HG02763 (cell line): ENCODE results near the gene DROSHA.
"Not testable (repeated sequence)": the region's sequence is repeated elsewhere in the genome, so short reads cannot be mapped to it uniquely, and the experiment has no call there.

Experiments
- ATAC-seq: cut with Tn5 transposase; IDR thresholded peaks from one replicate; pipeline ENCODE4 v1.9.1; 2021; ENCODE audit warnings: mild to moderate bottlenecking, moderate library complexity; ENCODE audit not compliant: unreplicated experiment

The DROSHA gene

GRCh38 chr5:31421806-31422586 is 109.9 kb downstream of the DROSHA start:
- ATAC-seq = no peak

DNA sequence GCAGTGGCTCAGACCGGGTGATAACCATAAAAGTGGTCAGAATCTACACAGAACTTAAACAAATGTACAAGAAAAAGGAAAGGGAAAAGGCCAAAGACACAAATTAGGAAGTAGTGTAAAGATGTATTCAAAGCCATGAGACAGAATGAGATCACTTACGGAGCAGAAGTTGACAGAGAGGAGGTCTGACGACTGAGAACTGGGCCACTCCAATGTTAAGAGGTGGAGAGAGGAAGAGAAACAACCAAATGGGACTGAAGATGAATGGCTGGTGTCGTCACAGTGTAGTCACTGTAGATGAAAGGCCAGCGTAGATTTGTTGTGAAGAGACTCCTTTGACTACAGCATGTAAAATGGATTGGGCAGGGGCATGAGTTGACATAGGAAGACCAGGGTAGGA is 114.4 kb downstream of the DROSHA start:
- ATAC-seq = no peak

GRCh38 chr5:31416547-31416946 is 115.3 kb downstream of the DROSHA start:
- ATAC-seq = no peak

DNA sequence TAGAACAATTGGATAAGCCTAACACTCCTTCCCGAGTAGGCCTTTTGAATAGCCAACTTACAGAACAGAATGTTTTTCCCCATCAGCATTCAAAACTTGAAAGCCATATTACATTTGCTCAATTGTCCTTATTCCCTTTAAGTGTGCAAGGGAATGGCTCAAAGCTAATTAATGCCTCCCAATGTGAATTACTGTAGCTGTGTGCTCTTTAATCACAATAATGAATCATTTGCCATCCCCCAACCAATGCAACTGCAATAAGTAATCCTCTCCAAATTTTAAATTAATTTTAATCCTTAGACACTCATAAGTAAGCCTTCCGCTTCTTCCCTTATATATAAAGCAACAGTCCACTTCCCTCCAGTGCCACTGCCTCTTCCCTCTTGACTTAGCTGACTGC is 115.9 kb downstream of the DROSHA start:
- ATAC-seq = no peak

DNA sequence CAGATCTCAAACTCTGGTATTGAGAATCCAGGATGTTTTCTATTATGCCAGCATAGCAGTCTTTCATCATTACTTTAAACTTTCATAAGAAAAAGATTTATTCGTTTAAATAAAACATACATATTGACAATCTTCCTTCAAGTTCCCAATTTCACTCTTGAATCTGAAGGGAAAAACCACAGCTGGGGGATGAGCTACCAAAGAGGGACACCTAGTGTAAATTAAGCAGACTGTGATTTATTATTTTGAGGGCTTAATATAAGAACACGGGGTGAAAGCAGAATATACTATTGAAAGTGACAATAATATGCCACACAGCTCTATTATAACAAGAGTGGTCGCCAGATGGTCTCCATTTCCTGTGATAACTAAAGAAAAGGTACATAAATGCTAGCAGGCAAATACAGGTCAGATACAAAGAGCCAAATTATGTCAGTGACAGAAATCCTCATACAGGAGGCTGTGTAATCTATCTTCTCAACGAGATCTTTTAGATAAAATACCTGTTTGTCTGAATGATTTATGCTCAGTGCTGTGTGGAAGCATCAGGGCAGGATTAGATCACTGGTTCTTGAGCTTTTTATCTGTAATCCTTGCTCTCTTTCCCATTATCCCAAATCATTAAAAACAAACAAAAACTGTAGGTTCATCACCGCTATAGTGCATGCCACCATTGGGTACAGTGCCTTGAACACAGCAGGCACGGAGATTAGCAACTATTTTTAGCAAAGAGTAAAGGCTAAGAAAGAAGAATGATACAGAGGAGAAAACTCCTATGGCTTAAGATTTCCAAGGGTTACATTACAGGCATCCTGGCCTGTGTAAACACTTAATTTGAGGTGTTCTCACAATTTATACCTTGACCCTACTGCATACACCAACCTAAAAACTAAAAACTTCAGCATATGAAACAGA is 116.6 kb downstream of the DROSHA start:
- no peak for ATAC-seq

GRCh38 chr5:31413030-31413812 is 118.7 kb downstream of the DROSHA start:
- ATAC-seq = no peak

GRCh38 chr5:31412324-31412723 is 119.6 kb downstream of the DROSHA start:
- ATAC-seq = no peak

DNA sequence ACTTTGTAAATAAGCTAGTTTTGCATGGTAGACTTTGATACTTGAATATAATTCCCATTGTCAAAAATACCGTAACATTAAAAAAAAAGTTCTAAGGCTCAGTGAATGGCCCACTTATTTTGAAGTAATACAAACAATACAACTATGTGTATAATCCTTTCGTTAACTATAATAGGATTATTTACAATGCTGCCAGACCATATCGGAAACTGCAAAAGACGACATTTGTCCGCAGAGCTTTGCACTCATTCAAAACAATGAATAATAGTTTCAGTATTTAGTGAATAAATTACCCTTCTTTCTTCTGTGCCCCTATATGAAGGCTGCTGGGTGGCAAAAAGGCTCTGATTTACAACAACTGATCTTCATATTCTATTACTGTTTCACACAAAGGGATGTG is 121.8 kb downstream of the DROSHA start:
- ATAC-seq = no peak

DNA sequence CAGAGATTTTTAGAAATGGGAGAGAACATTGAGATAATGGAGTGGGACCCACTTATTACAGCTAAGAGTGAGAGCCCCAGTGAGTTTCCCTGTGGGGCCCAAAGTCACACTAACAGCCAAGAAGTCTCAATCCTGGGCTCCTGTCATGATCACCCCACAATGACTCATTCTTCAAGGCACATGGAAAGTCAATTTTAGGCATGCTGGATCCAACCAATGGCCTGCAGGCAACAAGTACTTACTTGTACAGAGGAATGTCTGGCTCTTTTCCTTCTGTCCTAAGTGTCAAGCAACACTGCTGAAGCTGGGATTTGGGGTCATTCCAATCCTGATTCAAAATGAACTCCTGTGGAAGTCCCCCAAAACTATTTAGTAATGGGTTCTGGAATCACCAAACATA is 123.1 kb downstream of the DROSHA start:
- ATAC-seq = no peak

DNA sequence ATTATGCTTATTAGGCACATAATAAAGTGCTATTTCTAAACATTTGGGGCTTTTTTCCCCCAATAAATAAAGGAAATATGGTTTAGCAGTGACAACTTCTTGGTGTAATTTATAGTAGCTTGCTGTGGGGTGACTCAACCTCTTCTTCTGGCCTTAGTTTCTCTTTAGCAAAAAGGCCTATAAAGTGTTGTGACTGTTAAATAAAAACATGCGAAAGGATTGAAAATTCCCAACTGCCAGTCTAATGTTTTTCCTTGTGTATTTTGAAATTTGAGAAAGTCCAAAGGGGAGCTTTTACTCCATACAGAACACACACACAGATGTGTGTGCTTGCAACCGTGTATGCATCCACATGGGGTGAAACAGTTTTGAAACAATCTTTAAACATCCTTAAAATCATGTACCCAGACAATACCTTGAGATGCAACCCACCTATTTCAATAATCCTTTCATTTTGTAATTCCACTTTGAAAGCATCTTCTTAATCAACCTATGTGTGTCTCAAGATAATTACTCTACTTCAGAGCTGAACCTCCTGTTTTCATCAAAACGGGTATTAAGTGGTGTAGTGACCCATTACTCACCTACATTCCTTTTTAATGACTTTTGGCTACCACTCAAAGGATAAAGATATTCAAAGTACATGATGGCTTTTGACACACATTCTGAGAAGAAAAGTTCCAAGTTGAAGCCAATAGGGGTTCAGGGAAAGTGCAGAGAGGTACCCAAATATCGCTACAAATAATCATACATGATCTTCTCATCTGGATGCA is 123.8 kb downstream of the DROSHA start:
- no peak for ATAC-seq

- ATAC-seq = no peak
Measured at GRCh38 chr5:31404325-31404724, 127.6 kb downstream of the DROSHA start.

DNA sequence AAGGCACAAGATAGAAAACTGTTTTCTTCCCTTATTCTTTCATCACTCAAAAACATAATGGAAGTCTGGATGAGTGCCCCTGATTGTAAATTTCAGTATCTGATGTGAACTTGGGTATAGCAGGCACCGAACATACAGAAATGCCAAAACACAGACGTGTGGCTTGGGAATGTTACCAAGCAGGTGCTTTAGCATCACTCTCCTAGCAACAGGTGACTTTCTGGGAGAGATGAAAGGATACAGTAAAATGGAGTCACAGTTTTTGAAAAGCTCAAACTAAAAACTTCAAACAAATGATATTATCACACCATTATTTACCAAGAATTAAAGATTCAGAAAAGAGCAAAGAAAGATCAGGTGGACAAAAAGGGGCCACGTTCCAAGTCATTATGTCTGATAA is 130.2 kb downstream of the DROSHA start:
- ATAC-seq = no peak

GRCh38 chr5:31397926-31398557 is 133.9 kb downstream of the DROSHA start:
- no peak for ATAC-seq

DNA sequence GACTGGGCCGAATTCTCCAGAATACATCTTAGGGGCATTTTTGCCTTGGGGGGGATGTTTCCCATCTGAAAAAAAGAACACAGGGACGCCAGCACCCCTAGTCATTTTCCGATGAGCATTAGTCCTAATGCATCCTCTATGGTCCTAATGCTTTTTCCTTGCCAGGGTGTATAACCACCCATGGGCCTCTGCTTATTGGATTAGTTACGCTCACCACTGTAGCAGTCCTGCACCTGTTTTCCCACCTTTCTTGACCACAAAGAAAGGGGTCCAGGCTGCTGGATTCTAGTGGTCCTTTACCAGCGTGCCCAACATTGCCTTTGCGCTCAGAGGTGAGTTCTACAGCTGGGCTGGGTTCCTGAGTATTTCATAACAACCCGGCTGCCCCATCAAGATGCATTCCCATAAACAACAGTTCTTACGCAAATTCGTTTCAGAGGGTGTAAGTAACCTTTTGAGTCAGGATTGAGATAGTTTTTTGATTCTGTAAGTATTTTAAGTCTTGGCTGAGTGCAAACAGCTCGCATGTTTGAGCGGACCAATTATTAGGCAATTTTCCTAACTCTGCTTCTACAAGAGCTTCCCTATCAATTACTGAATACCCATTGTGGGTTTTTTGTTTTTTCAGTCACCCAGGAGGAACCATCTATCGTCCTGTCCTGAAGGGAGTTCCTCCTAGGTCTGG is 135.1 kb downstream of the DROSHA start:
- no peak for ATAC-seq

- ATAC-seq = not testable (repeated sequence)
Measured at GRCh38 chr5:31395450-31396045, 136.3 kb downstream of the DROSHA start.

DNA sequence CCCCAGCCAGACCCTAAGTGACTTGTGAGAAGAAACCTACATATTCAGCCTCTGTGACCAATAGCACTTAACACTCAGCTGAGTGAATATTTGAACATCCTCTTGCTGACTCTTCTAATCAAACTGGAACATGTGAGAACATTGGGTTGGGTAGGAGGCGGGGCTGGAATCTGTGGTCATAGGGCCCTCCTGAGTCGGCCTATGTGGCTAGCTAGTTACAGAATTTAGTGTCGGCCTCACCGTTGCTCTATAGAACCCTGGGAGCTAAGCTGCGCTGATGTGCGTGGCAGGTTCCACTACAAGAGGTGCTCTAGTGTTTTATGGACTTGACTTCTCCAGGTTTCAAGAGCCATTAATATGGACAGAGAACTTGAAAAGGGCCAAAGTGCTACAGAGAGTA is 138.8 kb downstream of the DROSHA start:
- ATAC-seq = no peak

GRCh38 chr5:31392061-31392460 is 139.8 kb downstream of the DROSHA start:
- ATAC-seq = no peak

DNA sequence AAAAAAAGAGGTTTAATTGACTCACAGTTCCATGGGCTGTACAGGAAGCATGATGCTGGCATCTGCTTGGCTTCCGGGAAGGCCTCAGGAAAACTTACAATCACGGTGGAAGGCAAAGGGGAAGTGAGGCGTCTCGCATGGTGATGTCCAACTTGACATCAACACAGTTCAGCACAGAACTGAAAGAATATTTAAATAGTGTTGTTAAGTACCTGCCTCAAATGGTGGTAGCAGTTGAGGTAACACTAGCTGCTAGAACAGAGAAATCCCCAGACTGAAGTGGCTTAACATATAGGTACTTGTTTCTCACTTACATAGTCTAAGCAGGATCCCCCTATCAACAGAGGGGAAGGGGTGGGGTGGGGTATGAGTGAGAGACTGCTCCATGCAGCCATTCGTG is 141.6 kb downstream of the DROSHA start:
- ATAC-seq = no peak
